GM12878 (cell line): ENCODE measurements around the gene USH1G. TPM values are rescaled to one million over a fixed set of nuclear protein-coding genes. Genes with fewer than 3 reads are reported as not detected.
"Not testable (repeated sequence)": the region's sequence is repeated elsewhere in the genome, so short reads cannot be mapped to it uniquely, and the experiment has no call there.

Experiments used
- ATAC-seq: fragments of 200-7000 bp; cut with Tn5 transposase; 3 replicates; pipeline ENCODE4 v1.9.1; 2020; ENCODE audit warnings: mild to moderate bottlenecking, moderate library complexity
- BruUV-seq: library from RNA; stranded (reverse); fragments of 400-500 nt; replicated peaks from 2 replicates; lab custom pipeline; 2021; lab: Mats Ljungman, UMichigan
- CTCF ChIA-PET: fragments of 300-600 bp; sonication (Branson Sonifier 250); formaldehyde crosslinking; extraction: SDS; loops from one replicate; lab custom pipeline; 2021; ENCODE audit warnings: inconsistent platforms; lab: Yijun Ruan, JAX
- POLR2A ChIA-PET: fragments of 350-600 bp; formaldehyde crosslinking; extraction: SDS; loops from one replicate; lab custom pipeline; 2021; ENCODE audit warnings: inconsistent platforms; lab: Charles Lee
- RAD21 ChIA-PET: fragments of 300-600 bp; sonication (Branson Sonifier 250); formaldehyde crosslinking; loops from one replicate; lab custom pipeline; 2023; ENCODE audit warnings: antibody characterized with exemption; ENCODE audit not compliant: unreplicated experiment; lab: Charles Lee
- SMC1A ChIA-PET: fragments of 300-600 bp; sonication (Branson Sonifier 250); formaldehyde crosslinking; loops from one replicate; lab custom pipeline; 2023; ENCODE audit not compliant: unreplicated experiment, uncharacterized antibody; lab: Charles Lee
- DNase-seq: peaks from one replicate; pipeline ENCODE4 v3.0.0-alpha.2; 2011; ENCODE audit warnings: low read depth, low spot score
- FAIRE-seq: peaks from 3 replicates; lab custom pipeline; 2011; peaks lifted over from hg19 to GRCh38; lab: Jason Lieb, UNC
- H2AFZ ChIP-seq: 2 replicates; pipeline ENCODE4 v1.6.0; 2011; ENCODE audit warnings: low read depth, low read length, control low read depth; ENCODE audit not compliant: control insufficient read depth
- H3K27ac ChIP-seq: 2 replicates; pipeline ENCODE4 v1.5.1; 2011; ENCODE audit warnings: control low read depth; ENCODE audit not compliant: control insufficient read depth, insufficient read depth
- H3K27me3 ChIP-seq, 2 experiments: replicated peaks in 1 of 2; 2 replicates each; pipeline versions ENCODE4 v1.6.0 to v1.6.1; 2011; ENCODE audit warnings: low read length in 1 of 2; ENCODE audit not compliant: control insufficient read depth in 2 of 2, insufficient read depth in 2 of 2
- H3K36me3 ChIP-seq, 2 experiments: 2 replicates each; pipeline ENCODE4 v1.5.1; 2011; ENCODE audit warnings: low read length in 1 of 2; ENCODE audit not compliant: control insufficient read depth in 2 of 2, insufficient read depth in 2 of 2
- H3K4me1 ChIP-seq: 2 replicates; pipeline ENCODE4 v1.6.1; 2011; ENCODE audit warnings: mild to moderate bottlenecking, low read length, moderate library complexity, mixed read lengths; ENCODE audit not compliant: control insufficient read depth, insufficient read depth
- H3K4me2 ChIP-seq: 2 replicates; pipeline ENCODE4 v1.6.0; 2011; ENCODE audit warnings: control low read depth; ENCODE audit not compliant: control insufficient read depth, insufficient read depth
- H3K4me3 ChIP-seq: fragments of 200-600 bp; sonication (generic); 2 replicates; pipeline ENCODE4 v1.5.1; 2016
- H3K79me2 ChIP-seq: 2 replicates; pipeline ENCODE4 v1.6.0; 2011; ENCODE audit warnings: low read length; ENCODE audit not compliant: control insufficient read depth, insufficient read depth
- H3K9ac ChIP-seq: 2 replicates; pipeline ENCODE4 v1.8.0; 2011; ENCODE audit warnings: low read length, control low read depth, mixed read lengths; ENCODE audit not compliant: control insufficient read depth, insufficient read depth
- H3K9me3 ChIP-seq: replicated peaks from 3 replicates; pipeline ENCODE4 v1.5.1; 2011; ENCODE audit warnings: mild to moderate bottlenecking, low read length; ENCODE audit not compliant: control insufficient read depth, insufficient read depth
- H4K20me1 ChIP-seq: 2 replicates; pipeline ENCODE4 v1.6.0; 2011; ENCODE audit not compliant: control insufficient read depth, insufficient read depth
- ASH2L ChIP-seq: fragments of 300-600, 200-600 bp; sonication (generic); IDR thresholded peaks from 2 replicates; pipeline ENCODE4 v1.6.1; 2017; ENCODE audit warnings: low read depth, mild to moderate bottlenecking, borderline replicate concordance
- BCL11A ChIP-seq: IDR thresholded peaks from 2 replicates; pipeline ENCODE4 v1.6.1; 2011; ENCODE audit warnings: low read depth, low read length
- EP300 ChIP-seq, 2 experiments: fragments of 150-350 bp in 1 of 2; IDR thresholded peaks; 2 replicates each; pipeline ENCODE4 v1.6.1; 2011 to 2012; ENCODE audit warnings: low read depth in 2 of 2, low read length in 2 of 2, borderline replicate concordance in 1 of 2, improper control_type of control experiment in 1 of 2, inconsistent platforms in 1 of 2; ENCODE audit not compliant: control insufficient read depth in 1 of 2
- HDAC6 ChIP-seq: fragments of 200-600 bp; sonication (generic); IDR thresholded peaks from one replicate; pipeline ENCODE4 v1.8.0; 2017; ENCODE audit warnings: antibody characterized with exemption; ENCODE audit not compliant: unreplicated experiment
- KAT2A ChIP-seq: conservative IDR thresholded peaks from 2 replicates; pipeline ENCODE4 v1.6.1; 2011; ENCODE audit warnings: low read depth, low read length; ENCODE audit not compliant: control insufficient read depth
- RBBP5 ChIP-seq: fragments of 200-600 bp; sonication (generic); conservative IDR thresholded peaks from 2 replicates; pipeline ENCODE4 v1.6.1; 2016
- SKIL ChIP-seq: fragments of 450-650 bp; IDR thresholded peaks from 2 replicates; pipeline ENCODE4 v1.6.1; 2017; ENCODE audit warnings: mild to moderate bottlenecking, low read depth, inconsistent platforms; ENCODE audit not compliant: poor library complexity, severe bottlenecking
- YBX1 ChIP-seq: fragments of 450-650 bp; IDR thresholded peaks from 2 replicates; pipeline ENCODE4 v1.6.1; 2016; ENCODE audit warnings: antibody characterized with exemption
- ZNF622 ChIP-seq: fragments of 450-650 bp; IDR thresholded peaks from 2 replicates; pipeline ENCODE4 v1.6.1; 2017; ENCODE audit warnings: mild to moderate bottlenecking, inconsistent platforms
- WGBS: methylation state at CpG from one replicate; pipeline ENCODE4 v1.1.6; 2016; ENCODE audit warnings: low lambda C conversion rate; ENCODE audit not compliant: insufficient replicate concordance, insufficient coverage; ENCODE audit errors: missing lambda C conversion rate; 5-methylcytosine and 5-hydroxymethylcytosine counted together
- in situ Hi-C: fragments of 300-500 bp; cut with MboI; formaldehyde crosslinking; loops from 9 replicates; pipeline ENCODE4 v1.14.3; 2018; ENCODE audit warnings: mixed read lengths
- intact Hi-C: fragments of 100-400 bp; cut with micrococcal nuclease; formaldehyde crosslinking; loops from one replicate; pipeline ENCODE4 v1.14.2; 2022; ENCODE audit not compliant: unreplicated experiment
- polyA plus RNA-seq, 11 experiments: library from polyadenylated mRNA; depleted of rRNA in 4 of 11; unstranded in 6 of 11; stranded (reverse) in 5 of 11; fragments of >200 nt; fragmentation: Nextera tagmentation in 4 of 11; fragmentation: Illumina TruSeq in 1 of 11; extraction: Ambion mirVana in 4 of 11; extraction: Trizol in 1 of 11; gene quantifications; 1 replicate in 1 of 11; 2 replicates in 10 of 11; pipeline versions ENCODE4 v1.2.1 to v1.2.3, GENCODE V29; 2011 to 2016; ENCODE audit warnings: inconsistent platforms in 2 of 11, missing spikeins in 2 of 11, low read depth in 1 of 11
- total RNA-seq, 4 experiments: library from RNA; depleted of rRNA in 3 of 4; stranded (reverse); fragments of >200 nt in 3 of 4; fragmentation: Illumina TruSeq in 1 of 4; extraction: Trizol in 1 of 4; gene quantifications; 2 replicates each; pipeline versions ENCODE4 v1.2.1 to v1.2.3, GENCODE V29; 2013 to 2021

Gene USH1G
- total and polyA plus RNA-seq, 10 of the 15 experiments (the other 5 are each of a cell fraction or from before 2014, with no cell fraction given) = 0.05 to 0.62 (median 0.09) TPM; not detected in 7

GRCh38 chr17:74916136-74916850, 6.8 kb downstream of the USH1G start:
- WGBS = 32% methylated on average over 13 of the region's 13 CpGs
- H3K79me2 ChIP-seq = no peaks in the 10 kb centered on the region
- no peak for FAIRE-seq
- no peaks in the 10 kb centered on the region for H3K4me1 ChIP-seq
- no peak for ATAC-seq
- no peak for DNase-seq
- peaks cover 0 to 3% of the 10 kb centered on the region in 2 experiments; a peak in 2 of 4 replicates for H3K27me3 ChIP-seq
- in situ Hi-C loops = no loop called here
- no TSS peak for BruUV-seq
- ChIA-PET RAD21 (interaction anchor here (0.9 kb wide), 1 partner anchor 45 kb away, joined by 4 read pairs; no protein-coding TSS in a partner anchor), POLR2A (no interaction called here), SMC1A (interaction anchor here (0.6 to 0.9 kb wide), 2 partner anchors 45 to 71 kb away, joined by 3 to 4 read pairs; partner anchors contain the start of gene CDR2L), CTCF (interaction anchor here (1.3 to 1.6 kb wide), 2 partner anchors 44 to 45 kb away, joined by 3 to 5 read pairs; no protein-coding TSS in a partner anchor)
- H3K9me3 ChIP-seq = no peaks in the 10 kb centered on the region; the same call in 2 of the 3 replicates
- H3K27ac ChIP-seq = no peak overlapping the region
- no peaks in the 10 kb centered on the region for H4K20me1 ChIP-seq
- H2AFZ ChIP-seq = no peak overlapping the region
- no peak overlapping the region for H3K4me3 ChIP-seq
- no peak overlapping the region for H3K4me2 ChIP-seq
- intact Hi-C loops = no loop called here
- no peak for TF ChIP-seq KAT2A
- TF ChIP-seq YBX1 = no peak
- no peak for TF ChIP-seq EP300 (IDR thresholded peaks at IDR 0.05; ENCODE audit: borderline replicate concordance in 1 of 2, control insufficient read depth in 1 of 2, low read depth in 2 of 2, low read length in 2 of 2)
- TF ChIP-seq BCL11A = no peak
- no peak for TF ChIP-seq ZNF622
- no peak for TF ChIP-seq SKIL
- TF ChIP-seq HDAC6 = no peak
- no peak for TF ChIP-seq RBBP5
- no peak for TF ChIP-seq ASH2L
- H3K36me3 ChIP-seq = no peaks in the 10 kb centered on the region
- H3K9ac ChIP-seq = no peak overlapping the region

- intact Hi-C loops, FAIRE-seq, H2AFZ ChIP-seq, H3K27ac ChIP-seq, RAD21 ChIA-PET, DNase-seq, H3K4me2 ChIP-seq, BruUV-seq, H3K9me3 ChIP-seq, H3K9ac ChIP-seq, POLR2A ChIA-PET, H3K27me3 ChIP-seq, H4K20me1 ChIP-seq, ATAC-seq, H3K36me3 ChIP-seq, H3K4me1 ChIP-seq, H3K79me2 ChIP-seq, H3K4me3 ChIP-seq, in situ Hi-C loops: not testable (repeated sequence)
- ChIA-PET CTCF (interaction anchor here (0.6 to 2.0 kb wide), 3 partner anchors 47 to 95 kb away, joined by 3 to 6 read pairs (median 3); no protein-coding TSS in a partner anchor), SMC1A (interaction anchor here (0.6 kb wide), 1 partner anchor 60 kb away, joined by 3 read pairs; no protein-coding TSS in a partner anchor)
- 15% methylated on average over 8 of the region's 8 CpGs for WGBS
Observed at GRCh38 chr17:74911423-74911822, 11.6 kb downstream of the USH1G start.
